ENCODE measurements around the gene HTR4.

DNA sequence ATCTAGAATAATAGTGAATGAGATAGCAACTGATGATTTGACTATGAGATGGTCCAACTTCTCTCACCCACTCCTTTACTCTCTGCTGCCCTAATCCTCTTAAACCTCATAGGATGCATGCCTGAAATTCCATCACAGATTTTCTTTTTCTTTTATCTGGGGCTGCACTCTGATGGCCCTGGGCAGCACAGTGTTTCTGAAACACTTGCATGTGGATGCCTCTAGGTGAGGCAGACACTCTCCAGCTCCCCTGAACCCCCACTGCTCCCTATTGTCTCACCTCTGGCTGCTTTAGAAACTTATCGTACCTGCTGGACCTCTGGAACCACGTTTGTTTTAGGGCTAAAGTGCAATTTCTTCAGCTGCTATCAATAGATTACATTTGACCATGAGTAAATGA, 67.5 kb downstream of the HTR4 start:
- TF ChIP-seq CTCF (IDR thresholded peaks at IDR 0.05) = no peak
- no peak for TF ChIP-seq POLR2A (IDR thresholded peaks at IDR 0.05)
- TF ChIP-seq EP300 (IDR thresholded peaks at IDR 0.05; ENCODE audit: low read depth) = no peak
- TF ChIP-seq POLR2AphosphoS5 (IDR thresholded peaks at IDR 0.05) = no peak
